H1 (cell line): ENCODE measurements around the gene NR5A2. TPM values are rescaled to one million over a fixed set of nuclear protein-coding genes. Genes with fewer than 3 reads are reported as not detected.

ENCODE experiments used
- CTCF ChIA-PET: fragments of 300-600 bp; sonication (Branson Sonifier 250); formaldehyde crosslinking; loops from one replicate; lab custom pipeline; 2021; ENCODE audit not compliant: partially characterized antibody; lab: Charles Lee
- POLR2A ChIA-PET: fragments of 300-600 bp; sonication (Branson Sonifier 250); formaldehyde crosslinking; loops from one replicate; lab custom pipeline; 2021; ENCODE audit warnings: inconsistent platforms; ENCODE audit not compliant: partially characterized antibody; lab: Charles Lee
- DNase-seq, 2 experiments: peaks; one replicate each; pipeline versions ENCODE4 v3.0.0 to v3.0.0-alpha.2; 2010 to 2022; ENCODE audit warnings: low spot score in 2 of 2, low read depth in 1 of 2, mixed read lengths in 1 of 2
- FAIRE-seq: peaks from 2 replicates; lab custom pipeline; 2011; peaks lifted over from hg19 to GRCh38; lab: Jason Lieb, UNC
- H2AFZ ChIP-seq: 2 replicates; pipeline ENCODE4 v1.8.1; 2012; ENCODE audit warnings: low read length, inconsistent platforms
- H2AK5ac ChIP-seq: 2 replicates; pipeline ENCODE4 v1.6.1; 2013; ENCODE audit warnings: low read depth, low read length
- H2BK120ac ChIP-seq: replicated peaks from 2 replicates; pipeline ENCODE3; 2013; ENCODE audit warnings: low read depth, low read length, inconsistent platforms
- H2BK12ac ChIP-seq: 2 replicates; pipeline ENCODE4 v1.6.1; 2013; ENCODE audit warnings: low read depth, low read length
- H2BK15ac ChIP-seq: 2 replicates; pipeline ENCODE4 v1.6.1; 2013; ENCODE audit warnings: low read length
- H2BK20ac ChIP-seq: 2 replicates; pipeline ENCODE4 v1.6.1; 2013; ENCODE audit warnings: low read length
- H2BK5ac ChIP-seq: 2 replicates; pipeline ENCODE4 v1.6.1; 2013; ENCODE audit warnings: low read depth, low read length
- H3K14ac ChIP-seq: 2 replicates; pipeline ENCODE4 v1.6.1; 2013; ENCODE audit warnings: inconsistent platforms; ENCODE audit not compliant: insufficient read length
- H3K18ac ChIP-seq: 2 replicates; pipeline ENCODE4 v1.6.1; 2013; ENCODE audit warnings: low read length; ENCODE audit errors: extremely low read depth
- H3K23ac ChIP-seq: 2 replicates; pipeline ENCODE4 v1.6.1; 2013; ENCODE audit warnings: inconsistent platforms; ENCODE audit not compliant: insufficient read length
- H3K23me2 ChIP-seq: 2 replicates; pipeline ENCODE4 v1.6.1; 2013; ENCODE audit warnings: low read depth, low read length
- H3K27ac ChIP-seq: 2 replicates; pipeline ENCODE4 v1.6.1; 2011; ENCODE audit warnings: low read depth, low read length, inconsistent platforms
- H3K27me3 ChIP-seq, 4 experiments: replicated peaks in 1 of 4; 1 replicate in 1 of 4; 2 replicates in 3 of 4; pipeline versions ENCODE4 v1.6.1 to v1.8.1; 2011 to 2013; ENCODE audit warnings: low read length in 3 of 4, mild to moderate bottlenecking in 3 of 4, inconsistent platforms in 2 of 4, mixed read lengths in 2 of 4, moderate library complexity in 1 of 4; ENCODE audit not compliant: control insufficient read depth in 3 of 4, insufficient read depth in 3 of 4; ENCODE audit errors: extremely low read depth in 1 of 4
- H3K36me3 ChIP-seq, 4 experiments: 2 replicates each; pipeline versions ENCODE4 v1.6.1 to v1.8.1; 2011 to 2013; ENCODE audit warnings: mild to moderate bottlenecking in 4 of 4, low read length in 3 of 4, moderate library complexity in 2 of 4, control low read depth in 1 of 4, inconsistent platforms in 1 of 4; ENCODE audit not compliant: insufficient read depth in 4 of 4, control insufficient read depth in 2 of 4
- H3K4ac ChIP-seq: replicated peaks from 2 replicates; pipeline ENCODE3; 2013; ENCODE audit warnings: low read length, low read depth, mixed read lengths, inconsistent platforms; ENCODE audit not compliant: insufficient read length
- H3K4me1 ChIP-seq, 4 experiments: replicated peaks in 1 of 4; 1 replicate in 1 of 4; 2 replicates in 3 of 4; pipeline versions ENCODE4 v1.6.1 to v1.8.1; 2011 to 2013; ENCODE audit warnings: low read length in 3 of 4, inconsistent platforms in 2 of 4, mixed read lengths in 1 of 4; ENCODE audit not compliant: insufficient read depth in 4 of 4, control insufficient read depth in 3 of 4
- H3K4me2 ChIP-seq, 2 experiments: 2 replicates each; pipeline versions ENCODE4 v1.6.1 to v1.8.1; 2011 to 2013; ENCODE audit warnings: low read depth in 2 of 2, low read length in 2 of 2, control low read depth in 1 of 2, inconsistent platforms in 1 of 2, mild to moderate bottlenecking in 1 of 2; ENCODE audit not compliant: insufficient read depth in 1 of 2
- H3K4me3 ChIP-seq, 4 experiments: fragments of 200-600, 300-600 bp in 1 of 4; sonication (generic), shearing (Covaris generic), sonication (Bioruptor Twin) in 1 of 4; 2 replicates each; pipeline versions ENCODE4 v1.5.1 to v1.8.1; 2011 to 2016; ENCODE audit warnings: low read length in 4 of 4, low read depth in 3 of 4, control low read depth in 2 of 4, inconsistent platforms in 2 of 4, mild to moderate bottlenecking in 2 of 4, mixed read lengths in 1 of 4, moderate library complexity in 1 of 4; ENCODE audit not compliant: insufficient read depth in 2 of 4; ENCODE audit errors: extremely low read depth in 1 of 4
- H3K56ac ChIP-seq: replicated peaks from 2 replicates; pipeline ENCODE3; 2013; ENCODE audit warnings: low read depth, mild to moderate bottlenecking, mixed read lengths, low read length, inconsistent platforms; ENCODE audit not compliant: insufficient read length
- H3K79me1 ChIP-seq: 2 replicates; pipeline ENCODE4 v1.6.1; 2013; ENCODE audit warnings: low read depth, low read length, control low read depth
- H3K79me2 ChIP-seq, 2 experiments: 2 replicates each; pipeline versions ENCODE4 v1.6.1 to v1.8.1; 2012 to 2013; ENCODE audit warnings: low read length in 2 of 2, mild to moderate bottlenecking in 2 of 2, inconsistent platforms in 1 of 2; ENCODE audit not compliant: insufficient read depth in 2 of 2, control insufficient read depth in 1 of 2
- H3K9ac ChIP-seq, 4 experiments: replicated peaks in 1 of 4; 1 replicate in 1 of 4; 2 replicates in 3 of 4; pipeline versions ENCODE4 v1.6.1 to v1.8.1; 2011 to 2013; ENCODE audit warnings: low read depth in 3 of 4, low read length in 3 of 4, control low read depth in 2 of 4, mild to moderate bottlenecking in 2 of 4, moderate library complexity in 2 of 4, inconsistent platforms in 1 of 4; ENCODE audit errors: extremely low read depth in 1 of 4
- H3K9me3 ChIP-seq, 2 experiments: 2 replicates each; pipeline versions ENCODE4 v1.6.1 to v1.8.1; 2012 to 2013; ENCODE audit warnings: mild to moderate bottlenecking in 2 of 2, moderate library complexity in 2 of 2, control low read depth in 1 of 2, inconsistent platforms in 1 of 2, low read depth in 1 of 2, low read length in 1 of 2, mixed read lengths in 1 of 2; ENCODE audit not compliant: insufficient read depth in 2 of 2
- H4K20me1 ChIP-seq, 2 experiments: replicated peaks in 1 of 2; 2 replicates each; pipeline versions ENCODE3 to v1.8.1; 2011 to 2013; ENCODE audit warnings: inconsistent platforms in 2 of 2, low read length in 2 of 2, mild to moderate bottlenecking in 1 of 2; ENCODE audit not compliant: insufficient read depth in 2 of 2, control insufficient read depth in 1 of 2
- H4K5ac ChIP-seq: 2 replicates; pipeline ENCODE4 v1.6.1; 2013; ENCODE audit warnings: low read length, low read depth, mixed read lengths, inconsistent platforms; ENCODE audit not compliant: insufficient read length
- H4K8ac ChIP-seq: 2 replicates; pipeline ENCODE4 v1.8.0; 2013; ENCODE audit warnings: mild to moderate bottlenecking, moderate library complexity, low read length, inconsistent platforms; ENCODE audit not compliant: insufficient read depth; ENCODE audit errors: extremely low read depth
- H4K91ac ChIP-seq: replicated peaks from 2 replicates; pipeline ENCODE3; 2013; ENCODE audit warnings: low read length, mixed read lengths, inconsistent platforms; ENCODE audit not compliant: insufficient read length
- ATF2 ChIP-seq: IDR thresholded peaks from 2 replicates; pipeline ENCODE4 v1.6.1; 2012; ENCODE audit warnings: low read length, inconsistent platforms
- EZH2 ChIP-seq: fragments of 200-600 bp; sonication (generic); IDR thresholded peaks from 2 replicates; pipeline ENCODE4 v1.7.1; 2012; ENCODE audit warnings: low read depth, mild to moderate bottlenecking, moderate library complexity, low read length, inconsistent platforms; ENCODE audit not compliant: severe bottlenecking
- HDAC6 ChIP-seq: IDR thresholded peaks from one replicate; pipeline ENCODE4 v1.7.1; 2012; ENCODE audit warnings: low read depth, mild to moderate bottlenecking, inconsistent platforms, low read length, moderate library complexity
- KDM4A ChIP-seq: IDR thresholded peaks from one replicate; pipeline ENCODE4 v1.7.1; 2012; ENCODE audit warnings: low read depth, mild to moderate bottlenecking, moderate library complexity, low read length, inconsistent platforms; ENCODE audit not compliant: severe bottlenecking
- NANOG ChIP-seq: IDR thresholded peaks from 2 replicates; pipeline ENCODE4 v1.6.1; 2011; ENCODE audit warnings: low read length, low read depth, mild to moderate bottlenecking, inconsistent platforms; ENCODE audit not compliant: insufficient read depth, poor library complexity, severe bottlenecking
- NRF1 ChIP-seq: IDR thresholded peaks from 2 replicates; pipeline ENCODE4 v1.6.1; 2011; ENCODE audit warnings: mild to moderate bottlenecking, low read depth, low read length, improper control_type of control experiment
- TBP ChIP-seq: IDR thresholded peaks from 2 replicates; pipeline ENCODE4 v1.6.1; 2011; ENCODE audit warnings: low read depth, low read length, improper control_type of control experiment
- TEAD4 ChIP-seq: IDR thresholded peaks from 2 replicates; pipeline ENCODE4 v1.6.1; 2012; ENCODE audit warnings: low read depth, low read length, inconsistent platforms, mixed read lengths
- YY1 ChIP-seq: IDR thresholded peaks from 2 replicates; pipeline ENCODE4 v1.6.1; 2011; ENCODE audit warnings: low read depth, mild to moderate bottlenecking, low read length
- ZNF274 ChIP-seq: IDR thresholded peaks from 2 replicates; pipeline ENCODE4 v1.7.0; 2012; ENCODE audit warnings: low read length, borderline replicate concordance; ENCODE audit errors: extremely low read depth
- WGBS, 2 experiments: shearing (Covaris generic) in 1 of 2; methylation state at CpG; one replicate each; pipeline versions ENCODE4 v1.1.6 to v1.1.7; 2013 to 2015; ENCODE audit warnings: low lambda C conversion rate in 2 of 2, mixed read lengths in 2 of 2, inconsistent platforms in 1 of 2, low coverage in 1 of 2, missing lambda C conversion rate in 1 of 2; ENCODE audit not compliant: insufficient replicate concordance in 2 of 2, insufficient coverage in 1 of 2, insufficient read length in 1 of 2; ENCODE audit errors: extremely low coverage in 1 of 2, missing lambda C conversion rate in 1 of 2; 5-methylcytosine and 5-hydroxymethylcytosine counted together
- polyA plus RNA-seq, 7 experiments: library from polyadenylated mRNA; depleted of rRNA in 3 of 7; stranded (reverse) in 5 of 7; unstranded in 2 of 7; fragments of >200 nt in 5 of 7; fragments of 200-250 nt in 2 of 7; gene quantifications; 1 replicate in 5 of 7; 2 replicates in 1 of 7; 4 replicates in 1 of 7; pipeline versions ENCODE4 v1.2.1 to v1.2.3, GENCODE V29; 2011 to 2013; ENCODE audit warnings: missing spikeins in 2 of 7, mixed read lengths in 2 of 7
- total RNA-seq: library from RNA; stranded (reverse); fragmentation: NEBNext Ultra II Directional; extraction: Animal tissue kit (Norgen Biotek cat#: 25700); gene quantifications from 2 replicates; pipeline ENCODE4 v1.2.1, GENCODE V29; 2021

The NR5A2 gene
- total and polyA plus RNA-seq, 2 of the 8 experiments (the other 6 are each of a cell fraction or from before 2014, with no cell fraction given) = 1.7 to 11.6 TPM

DNA sequence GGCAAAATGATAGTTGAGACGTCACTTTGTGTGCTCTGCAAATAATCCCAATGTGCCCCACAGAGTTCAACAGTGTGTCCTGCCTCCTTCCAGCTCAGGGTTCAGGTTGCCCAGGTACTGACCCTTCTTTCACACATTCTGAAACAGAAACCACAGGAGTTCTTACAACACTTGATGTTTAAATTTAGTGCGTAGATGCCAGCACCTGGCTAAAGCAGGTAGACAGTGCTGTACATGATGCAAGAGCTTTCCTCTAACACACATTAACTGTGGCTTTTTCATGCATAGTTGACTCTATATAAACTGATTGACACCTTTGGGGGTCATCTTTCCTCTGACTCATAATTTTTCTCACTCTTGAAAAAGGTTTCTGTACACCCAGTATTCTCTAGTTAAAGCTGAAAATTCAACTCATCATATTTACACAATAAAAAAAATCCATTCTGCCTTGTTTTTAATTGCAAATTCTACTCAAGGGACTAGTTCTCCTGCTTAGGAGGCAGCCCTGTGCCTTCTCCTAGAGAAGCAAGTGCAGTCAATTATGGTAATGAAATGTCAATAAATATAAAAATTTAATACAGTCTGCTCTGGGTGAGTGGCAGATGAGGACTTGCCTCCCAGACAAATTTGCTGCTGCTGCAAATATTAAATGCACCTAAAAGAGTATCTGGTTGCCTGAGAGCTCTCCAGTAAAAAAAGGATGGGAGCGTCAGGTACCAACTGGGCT is 91.4 kb downstream of the NR5A2 start:
- H3K23me2 ChIP-seq = no peaks in the 10 kb centered on the region
- H3K9ac ChIP-seq = no peak overlapping the region
- 86% methylated on average over 3 of the region's 3 CpGs; no CpG with 5 or more reads in 1 of the 2 experiments for WGBS, 2 experiments
- no peak overlapping the region for H2BK20ac ChIP-seq
- no peak for FAIRE-seq
- no peak overlapping the region for H3K23ac ChIP-seq
- ChIA-PET POLR2A (interaction anchor here (0.6 to 0.7 kb wide), 2 partner anchors 271 to 393 kb away, joined by 3 to 5 read pairs; no protein-coding TSS in a partner anchor), CTCF (interaction anchor here (0.8 to 1.2 kb wide), 8 partner anchors 12 to 391 kb away, joined by 3 to 4 read pairs (median 3); no protein-coding TSS in a partner anchor)
- no peaks in the 10 kb centered on the region for H4K20me1 ChIP-seq
- no peak overlapping the region for H3K56ac ChIP-seq
- no peak overlapping the region for H3K4ac ChIP-seq
- H3K18ac ChIP-seq = no peak overlapping the region
- H4K91ac ChIP-seq = no peak overlapping the region
- H4K8ac ChIP-seq = no peak overlapping the region
- H3K27me3 ChIP-seq = peaks cover 0 to 1% (median 0%) of the 10 kb centered on the region in 4 experiments; a peak in 1 of 7 replicates
- no peak overlapping the region for H2AFZ ChIP-seq
- H2BK12ac ChIP-seq = no peak overlapping the region
- DNase-seq = no peak
- no peak overlapping the region for H3K4me2 ChIP-seq
- H3K36me3 ChIP-seq = no peaks in the 10 kb centered on the region; a peak in 3 of 8 replicates
- no peak overlapping the region for H4K5ac ChIP-seq
- H2BK15ac ChIP-seq = no peak overlapping the region
- no peak overlapping the region for H3K4me3 ChIP-seq
- H2BK5ac ChIP-seq = no peak overlapping the region
- no peak overlapping the region for H2BK120ac ChIP-seq
- no peaks in the 10 kb centered on the region for H3K79me2 ChIP-seq
- H3K9me3 ChIP-seq = no peaks in the 10 kb centered on the region
- no peak overlapping the region for H3K14ac ChIP-seq
- H2AK5ac ChIP-seq = no peak overlapping the region
- H3K4me1 ChIP-seq = peaks cover 0 to 3% (median 1%) of the 10 kb centered on the region in 4 experiments; a peak in 1 of 7 replicates
- no peaks in the 10 kb centered on the region for H3K79me1 ChIP-seq
- no peak overlapping the region for H3K27ac ChIP-seq
- TF ChIP-seq ATF2 (no peak), NRF1 (no peak), EZH2 (no peak), TEAD4 (no peak), ZNF274 (no peak), TBP (no peak), NANOG (no peak), YY1 (no peak), KDM4A (no peak), HDAC6 (no peak)
